Measurements from ENCODE around the gene FASN.

The FASN gene

GRCh38 chr17:82056729-82057621 is 41.1 kb downstream of the FASN start:
- Histone ChIP-seq H3K4me3 (ENCODE audit: low read depth, low read length) (no peak overlapping the region), H3K4me1 (no peaks in the 10 kb centered on the region), H3K9me3 (no peaks in the 10 kb centered on the region), H3K27me3 (0 out of 2 replicates have a peak, but pooled peaks cover 2% of the 10 kb centered on the region), H3K36me3 (peaks cover 83% of the 10 kb centered on the region)
- no peak for TF ChIP-seq CTCF (IDR thresholded peaks at IDR 0.05; ENCODE audit: low read depth, low read length)
- DNase-seq: no peak

- no peaks in the 10 kb centered on the region for H3K4me1 ChIP-seq
- H3K36me3 ChIP-seq: peaks cover 78% of the 10 kb centered on the region
Observed at GRCh38 chr17:82055965-82056728, 41.9 kb downstream of the FASN start.

GRCh38 chr17:82055023-82055964 is 42.7 kb downstream of the FASN start:
- Histone ChIP-seq H3K9me3 (no peaks in the 10 kb centered on the region), H3K36me3 (peaks cover 69% of the 10 kb centered on the region), H3K4me1 (no peaks in the 10 kb centered on the region), H3K27me3 (0 out of 2 replicates have a peak, but pooled peaks cover 3% of the 10 kb centered on the region), H3K4me3 (ENCODE audit: low read depth, low read length) (no peak overlapping the region)
- DNase-seq: no peak
- TF ChIP-seq CTCF (IDR thresholded peaks at IDR 0.05; ENCODE audit: low read depth, low read length): no peak

More at GRCh38 chr17:82055965-82056728, 41.9 kb downstream of the FASN start:
- TF ChIP-seq CTCF (IDR thresholded peaks at IDR 0.05; ENCODE audit: low read depth, low read length): no peak
- H3K4me3 ChIP-seq (ENCODE audit: low read depth, low read length): no peak overlapping the region
- no peak for DNase-seq
- no peaks in the 10 kb centered on the region for H3K9me3 ChIP-seq
- H3K27me3 ChIP-seq: 0 out of 2 replicates have a peak, but pooled peaks cover 3% of the 10 kb centered on the region

- no peak for DNase-seq
Observed at GRCh38 chr17:82054351-82055022, 43.5 kb downstream of the FASN start.

More at GRCh38 chr17:82054351-82055022, 43.5 kb downstream of the FASN start:
- Histone ChIP-seq H3K9me3 (no peaks in the 10 kb centered on the region), H3K4me1 (no peaks in the 10 kb centered on the region), H3K27me3 (0 out of 2 replicates have a peak, but pooled peaks cover 3% of the 10 kb centered on the region), H3K4me3 (ENCODE audit: low read depth, low read length) (no peak overlapping the region), H3K36me3 (peaks cover 61% of the 10 kb centered on the region)
- TF ChIP-seq CTCF (IDR thresholded peaks at IDR 0.05; ENCODE audit: low read depth, low read length): no peak
